Measurements from ENCODE around the gene NAGS.
A peak's percentile ranks its signal among the peaks of the same experiment; 100 is the strongest.
"Not testable (repeated sequence)": the region's sequence is repeated elsewhere in the genome, so short reads cannot be mapped to it uniquely, and the experiment has no call there.

The NAGS gene, protein sequence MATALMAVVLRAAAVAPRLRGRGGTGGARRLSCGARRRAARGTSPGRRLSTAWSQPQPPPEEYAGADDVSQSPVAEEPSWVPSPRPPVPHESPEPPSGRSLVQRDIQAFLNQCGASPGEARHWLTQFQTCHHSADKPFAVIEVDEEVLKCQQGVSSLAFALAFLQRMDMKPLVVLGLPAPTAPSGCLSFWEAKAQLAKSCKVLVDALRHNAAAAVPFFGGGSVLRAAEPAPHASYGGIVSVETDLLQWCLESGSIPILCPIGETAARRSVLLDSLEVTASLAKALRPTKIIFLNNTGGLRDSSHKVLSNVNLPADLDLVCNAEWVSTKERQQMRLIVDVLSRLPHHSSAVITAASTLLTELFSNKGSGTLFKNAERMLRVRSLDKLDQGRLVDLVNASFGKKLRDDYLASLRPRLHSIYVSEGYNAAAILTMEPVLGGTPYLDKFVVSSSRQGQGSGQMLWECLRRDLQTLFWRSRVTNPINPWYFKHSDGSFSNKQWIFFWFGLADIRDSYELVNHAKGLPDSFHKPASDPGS

DNA sequence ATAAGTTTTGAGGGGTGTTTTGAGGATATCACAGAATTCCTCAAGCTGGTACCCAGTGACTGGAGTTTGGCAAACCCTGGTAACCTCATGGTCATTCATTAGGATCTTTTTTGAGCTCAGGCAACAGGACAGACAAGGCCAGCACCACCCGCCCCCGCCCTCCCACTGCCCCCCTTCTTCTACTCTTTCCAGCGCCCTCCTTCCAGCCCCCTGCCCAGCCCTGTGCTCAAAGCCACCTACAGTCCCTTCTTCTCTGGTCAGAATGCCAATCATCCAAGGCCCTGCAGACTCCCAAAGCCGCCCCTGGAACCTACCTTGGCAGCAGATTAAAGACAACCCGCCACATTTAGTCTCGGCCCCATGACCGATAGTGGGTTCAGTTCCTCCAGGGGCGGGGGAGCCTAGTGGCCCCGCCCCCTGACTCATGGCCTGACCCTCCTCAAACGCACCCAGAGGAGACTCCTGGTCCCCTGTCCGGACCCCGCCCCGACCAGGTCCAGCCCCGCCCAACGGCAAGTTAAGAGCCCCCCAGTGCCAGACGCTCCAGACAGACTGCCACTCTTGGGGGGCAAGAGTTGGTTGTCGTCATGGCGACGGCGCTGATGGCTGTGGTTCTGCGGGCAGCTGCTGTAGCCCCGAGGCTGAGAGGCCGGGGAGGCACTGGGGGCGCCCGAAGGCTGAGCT lies at the start of gene NAGS:
Gene NAGS (plus strand): TSS at position 546 of the 684 bp plus-strand sequence. CDS start 42 bp downstream, at position 588.
- peak; percentile 69 for DNase-seq (ENCODE audit: low spot score)

DNA sequence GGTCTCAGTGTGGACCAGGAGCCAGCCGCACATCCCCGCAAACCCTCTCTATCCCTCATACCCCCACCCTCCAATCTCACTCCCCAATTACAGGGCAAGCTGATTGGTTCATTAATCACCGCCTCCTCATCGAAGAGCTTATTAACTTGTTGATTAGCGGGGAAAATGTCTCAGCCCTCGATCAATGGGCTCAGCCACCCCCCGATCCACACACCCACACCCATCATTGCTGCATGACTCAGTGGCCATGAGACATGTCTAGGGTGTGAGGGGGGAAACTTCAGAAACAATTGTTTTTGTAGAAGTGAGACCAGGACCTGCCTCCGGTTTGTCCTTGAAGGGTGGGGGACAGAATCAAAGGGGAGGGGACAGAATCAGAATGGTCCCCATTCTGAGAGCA lies 48.2 kb upstream of the NAGS start:
- no peak for DNase-seq (ENCODE audit: low spot score)

GRCh38 chr17:43958748-43959352 lies 45.6 kb upstream of the NAGS start:
- no peak for DNase-seq (ENCODE audit: low spot score)

DNA sequence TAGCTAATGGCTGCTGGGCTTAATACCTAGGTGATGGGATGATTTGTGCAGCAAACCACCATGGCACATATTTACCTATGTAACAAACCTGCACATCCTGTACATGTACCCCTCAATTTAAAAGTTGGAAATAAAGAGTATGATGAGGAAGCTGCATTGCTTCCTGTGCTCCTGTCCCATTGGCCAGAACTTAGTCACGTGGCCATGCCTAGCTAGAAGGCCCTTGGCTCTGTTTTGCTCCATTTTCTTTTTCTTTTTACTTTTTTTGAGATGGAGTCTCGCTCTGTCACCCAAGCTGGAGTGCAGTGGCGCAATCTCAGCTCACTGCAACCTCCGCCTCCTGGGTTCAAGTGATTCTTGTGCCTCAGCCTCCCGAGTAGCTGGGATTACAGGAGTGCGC lies 43.1 kb upstream of the NAGS start:
- not testable (repeated sequence) for DNase-seq (ENCODE audit: low spot score)

- no peak for DNase-seq (ENCODE audit: low spot score)
These were observed 42.5 kb upstream of the NAGS start for GRCh38 chr17:43961954-43962353.

DNA sequence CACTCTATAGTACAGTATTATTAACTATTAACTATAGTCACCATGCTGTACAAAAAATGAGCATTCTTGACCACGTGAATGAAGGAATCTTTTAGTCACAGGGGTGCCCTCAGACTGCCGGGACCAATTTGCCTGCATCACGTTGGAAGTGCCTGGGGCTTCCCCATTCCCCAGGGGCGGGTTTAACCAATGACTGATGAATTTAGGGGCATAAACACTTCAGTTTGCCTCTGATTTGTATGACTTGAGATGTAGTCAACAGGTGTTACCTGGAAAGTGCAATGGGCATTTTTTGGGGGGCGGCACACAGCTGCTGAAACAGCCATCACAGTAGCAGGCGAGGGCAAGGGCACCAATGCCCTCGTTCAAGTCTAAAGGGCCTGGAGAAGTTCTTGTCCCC lies 41.9 kb upstream of the NAGS start:
- no peak for DNase-seq (ENCODE audit: low spot score)

- DNase-seq (ENCODE audit: low spot score), result no peak
These were observed 38.1 kb upstream of the NAGS start for GRCh38 chr17:43966276-43966675.

GRCh38 chr17:43967251-43967875 lies 37.1 kb upstream of the NAGS start:
- no peak for DNase-seq (ENCODE audit: low spot score)

GRCh38 chr17:43970366-43970765 lies 34.1 kb upstream of the NAGS start:
- DNase-seq (ENCODE audit: low spot score), result no peak

DNA sequence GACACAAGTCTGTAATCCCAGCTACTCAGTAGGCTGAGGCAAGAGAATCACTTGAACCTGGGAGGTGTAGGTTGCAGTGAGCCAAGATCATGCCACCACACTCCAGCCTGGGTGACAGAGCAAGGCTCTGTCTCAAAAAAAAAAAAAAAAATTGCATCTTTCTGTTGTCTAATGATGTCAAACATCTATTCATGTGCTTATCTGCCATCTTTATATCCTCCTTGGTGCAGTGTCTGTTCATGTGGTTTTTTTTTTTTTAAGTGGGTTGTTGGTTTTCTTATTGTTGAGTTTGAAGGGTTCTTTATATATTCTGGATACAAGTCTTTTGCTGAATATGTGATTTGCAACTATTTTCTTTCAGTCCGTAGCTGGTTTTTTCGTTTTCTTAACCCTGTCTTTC lies 33.0 kb upstream of the NAGS start:
- not testable (repeated sequence) for DNase-seq (ENCODE audit: low spot score)

DNA sequence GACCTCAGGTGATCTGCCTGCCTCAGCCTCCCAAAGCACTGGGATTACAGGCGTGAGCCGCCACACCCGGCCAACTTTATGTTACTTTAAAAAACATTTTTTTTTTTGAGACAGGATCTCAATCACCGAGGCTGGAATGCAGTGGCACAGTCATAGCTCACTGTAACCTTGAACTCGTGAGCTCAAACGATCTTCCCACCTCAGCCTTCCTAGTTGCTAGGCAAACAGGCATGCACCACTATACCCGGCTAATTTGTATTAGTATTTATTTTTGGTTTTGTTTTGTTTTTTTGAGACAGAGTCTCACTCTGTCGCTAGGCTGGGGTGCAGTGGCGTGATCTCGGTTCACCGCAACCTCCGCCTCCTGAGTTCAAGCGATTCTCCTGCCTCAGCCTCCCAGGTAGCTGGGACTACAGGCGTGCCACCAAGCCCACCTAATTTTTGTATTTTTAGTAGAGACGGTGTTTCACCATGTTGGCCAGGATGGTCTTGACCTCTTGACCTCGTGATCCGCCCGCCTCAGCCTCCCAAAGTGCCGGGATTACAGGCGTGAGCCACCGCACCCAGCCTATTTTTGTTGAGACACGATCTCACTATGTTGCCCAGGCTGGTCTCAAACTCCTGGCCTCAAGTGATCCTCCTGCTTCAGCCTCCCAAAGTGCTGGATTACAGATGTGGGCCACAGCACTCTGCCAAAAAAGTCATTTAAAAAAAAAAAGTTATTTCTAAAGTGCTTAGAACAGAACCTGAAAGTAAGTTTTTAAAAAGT lies 31.8 kb upstream of the NAGS start:
- DNase-seq (ENCODE audit: low spot score), result not testable (repeated sequence)

DNA sequence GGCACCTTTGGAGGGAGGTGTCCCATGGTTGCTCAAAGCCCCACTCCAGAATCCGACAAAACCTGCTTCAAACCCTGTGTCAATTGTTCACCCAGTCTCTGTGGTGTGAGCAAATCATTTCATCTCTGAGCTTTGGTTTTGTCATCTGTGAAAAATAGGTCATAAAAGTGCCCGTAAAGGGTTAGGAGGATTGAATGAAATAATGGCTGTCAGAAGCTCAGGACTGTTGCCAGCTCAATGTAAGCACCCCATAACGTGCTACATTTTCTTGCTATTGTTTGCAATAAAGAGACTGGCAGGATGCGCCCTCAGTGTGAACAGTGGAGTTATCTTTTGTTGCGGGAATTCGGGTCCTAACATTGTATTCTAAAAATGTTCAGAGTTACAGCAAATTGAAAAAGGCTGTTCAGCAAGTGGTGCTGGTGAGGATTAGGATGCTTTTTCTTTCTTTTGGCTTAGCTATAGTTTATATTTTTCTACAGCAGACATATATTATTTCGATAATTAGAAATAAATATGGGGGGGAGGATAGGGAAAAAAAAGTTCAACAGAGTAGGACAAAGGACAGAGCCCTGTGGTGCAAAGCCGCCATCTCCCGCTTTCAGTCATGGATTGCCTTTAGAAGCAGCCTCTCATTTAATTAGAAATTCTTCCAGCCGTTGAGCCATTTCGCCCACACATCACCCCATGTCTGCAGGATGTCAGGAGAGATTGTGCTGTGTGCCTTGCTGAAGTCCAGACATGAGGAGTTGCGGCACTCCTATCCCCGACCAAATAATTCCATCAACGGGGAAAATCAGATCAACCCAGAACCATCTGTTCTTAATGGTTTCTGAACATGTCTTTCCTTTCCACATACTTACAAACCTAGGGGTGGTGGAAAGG lies 29.8 kb upstream of the NAGS start:
- DNase-seq (ENCODE audit: low spot score), result no peak

- no peak for DNase-seq (ENCODE audit: low spot score)
These were observed 28.5 kb upstream of the NAGS start for GRCh38 chr17:43975898-43976297.

DNA sequence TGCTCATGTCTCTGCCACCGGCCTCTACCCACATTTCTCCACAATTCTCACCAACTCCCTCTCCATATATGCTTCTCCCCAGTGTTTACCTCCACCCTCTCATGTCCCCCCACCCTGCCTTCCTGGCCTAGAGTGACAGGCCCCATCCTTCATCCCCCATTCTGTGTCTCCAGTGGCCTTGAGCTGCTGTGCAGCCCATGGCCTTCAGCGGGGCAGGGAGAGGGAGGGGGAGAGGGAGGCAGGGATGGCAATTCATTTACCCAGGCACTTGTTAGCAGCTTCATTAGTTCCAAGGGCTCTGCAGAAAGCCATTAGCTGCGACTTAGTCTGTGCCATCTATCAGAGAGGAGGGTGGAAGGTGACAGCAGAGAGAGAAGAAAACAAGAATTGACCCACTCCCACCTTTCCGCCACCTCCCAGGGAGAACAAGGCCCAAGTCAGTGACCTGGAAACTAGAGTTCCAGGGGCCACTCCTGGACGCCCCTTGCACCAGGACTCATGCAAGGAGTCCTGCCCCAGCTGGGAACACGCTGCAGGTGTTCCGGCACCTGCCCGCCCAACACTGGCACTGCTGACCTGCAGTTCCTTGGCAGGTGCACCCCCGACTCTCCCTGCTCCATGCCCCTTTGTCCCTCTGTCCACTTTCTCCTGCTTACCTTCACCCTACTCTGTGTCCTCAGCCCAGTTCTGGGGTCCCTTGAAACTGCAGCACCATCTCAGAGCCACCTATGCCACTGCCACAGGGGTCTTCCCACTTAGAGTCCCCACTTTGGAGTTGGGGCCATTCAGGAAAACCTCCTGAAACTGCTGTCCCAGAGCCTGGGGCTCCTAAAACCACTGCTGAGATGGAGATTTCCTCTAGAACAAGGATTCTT lies 27.2 kb upstream of the NAGS start:
- DNase-seq (ENCODE audit: low spot score), result no peak

DNA sequence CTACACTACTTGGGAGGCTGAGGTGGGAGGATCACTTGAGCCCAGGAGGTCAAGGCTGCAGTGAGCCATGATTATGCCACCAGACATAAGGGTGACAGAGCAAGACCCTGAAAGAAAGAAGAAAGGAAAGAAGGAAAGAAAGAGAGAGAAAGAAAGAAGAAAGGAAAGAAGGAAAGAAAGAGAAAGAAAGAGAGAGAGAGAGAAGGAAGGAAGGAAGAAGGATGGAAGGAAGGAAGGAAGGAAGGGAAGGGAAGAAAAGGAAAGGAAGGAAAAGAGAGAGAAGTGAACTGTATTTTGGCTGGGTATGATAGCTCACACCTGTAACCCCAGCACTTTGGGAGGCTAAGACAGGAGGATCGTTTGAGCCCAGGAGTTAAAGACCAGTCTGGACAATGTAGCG lies 26.3 kb upstream of the NAGS start:
- DNase-seq (ENCODE audit: low spot score), result no peak

- DNase-seq (ENCODE audit: low spot score), result no peak
These were observed 25.4 kb upstream of the NAGS start for GRCh38 chr17:43979011-43979410.

DNA sequence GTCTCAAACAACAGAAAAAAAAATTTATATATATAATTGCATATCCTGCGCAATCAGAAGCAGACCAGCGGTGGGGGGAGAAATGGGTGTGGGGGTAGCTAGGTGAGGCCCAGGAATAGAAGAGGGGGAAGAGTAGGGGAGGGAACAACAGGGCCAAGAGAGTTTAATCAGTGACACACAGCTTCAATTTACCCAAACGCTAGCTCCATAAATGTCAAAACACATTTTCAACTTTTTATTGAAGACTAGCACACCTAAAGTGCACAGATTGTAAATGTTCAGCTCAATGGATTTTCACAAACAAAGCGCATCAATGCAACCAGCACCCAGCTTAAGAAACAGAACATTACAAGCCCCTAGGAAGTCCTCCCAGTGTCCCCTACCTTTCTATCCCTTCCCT lies 24.8 kb upstream of the NAGS start:
- DNase-seq (ENCODE audit: low spot score), result no peak

DNA sequence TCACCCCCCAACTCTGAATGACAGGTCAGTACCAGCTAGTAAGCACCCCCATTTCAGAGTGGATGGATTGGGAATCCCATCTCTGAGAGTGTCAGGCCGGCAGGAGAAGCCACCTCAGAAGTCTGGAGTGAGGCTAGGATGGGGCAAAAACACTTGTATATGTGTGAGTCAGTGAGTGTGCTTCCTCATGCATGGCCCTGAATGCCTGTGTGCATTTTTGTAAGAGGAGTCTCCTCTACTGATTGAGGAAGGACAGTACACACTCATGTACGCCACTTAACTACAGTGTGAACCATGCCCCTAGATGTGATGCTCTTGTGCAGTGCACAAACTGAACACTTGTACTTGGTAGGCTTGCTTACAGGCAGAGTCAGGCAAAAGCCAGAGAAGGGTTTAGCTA lies 22.3 kb upstream of the NAGS start:
- DNase-seq (ENCODE audit: low spot score), result no peak

- DNase-seq (ENCODE audit: low spot score), result no peak
These were observed 21.3 kb upstream of the NAGS start for GRCh38 chr17:43983196-43983514.
